HepG2 (cell line): ENCODE measurements around the gene CD80. TPM values are rescaled to one million over a fixed set of nuclear protein-coding genes. Genes with fewer than 3 reads are reported as not detected.

Experiments used
- ATAC-seq: fragments of 200-7000 bp; cut with Tn5 transposase; 3 replicates; pipeline ENCODE4 v1.9.1; 2020; ENCODE audit warnings: mild to moderate bottlenecking, moderate library complexity
- BruUV-seq: library from RNA; stranded (reverse); fragments of 400-500 nt; replicated peaks from 2 replicates; lab custom pipeline; 2021; lab: Mats Ljungman, UMichigan
- CTCF ChIA-PET: fragments of 300-600 bp; formaldehyde crosslinking; extraction: SDS; loops from one replicate; lab custom pipeline; 2021; ENCODE audit warnings: low total read pairs, inconsistent platforms, low intra/inter-chr PET ratio; lab: Yijun Ruan, JAX
- POLR2A ChIA-PET: fragments of 350-600 bp; sonication (Branson Sonifier 250); formaldehyde crosslinking; loops from one replicate; lab custom pipeline; 2020; ENCODE audit warnings: antibody characterized with exemption, inconsistent platforms; lab: Yijun Ruan, JAX
- DNase-seq: peaks from one replicate; pipeline ENCODE4 v3.0.0-alpha.2; 2015; ENCODE audit warnings: low spot score
- FAIRE-seq: peaks from 3 replicates; lab custom pipeline; 2011; peaks lifted over from hg19 to GRCh38; lab: Jason Lieb, UNC
- H2AFZ ChIP-seq: one replicate; pipeline ENCODE4 v1.6.1; 2011; ENCODE audit warnings: low read length, inconsistent platforms
- H3K27ac ChIP-seq: fragments of 300-600 bp; 3 replicates; pipeline ENCODE4 v1.8.0; 2011; ENCODE audit warnings: mixed run types, mild to moderate bottlenecking, mixed read lengths, low read length, inconsistent platforms; ENCODE audit not compliant: insufficient read depth; ENCODE audit errors: extremely low read length
- H3K27me3 ChIP-seq, 2 experiments: fragments of 200-600 bp in 1 of 2; 2 replicates in 1 of 2; 3 replicates in 1 of 2; pipeline versions ENCODE4 v1.6.0 to v1.8.0; 2011; ENCODE audit warnings: low read length in 2 of 2, mild to moderate bottlenecking in 2 of 2, moderate library complexity in 2 of 2, inconsistent platforms in 1 of 2; ENCODE audit not compliant: insufficient read depth in 2 of 2, control insufficient read depth in 1 of 2
- H3K36me3 ChIP-seq, 2 experiments: fragments of 200-600 bp in 1 of 2; replicated peaks in 1 of 2; 2 replicates in 1 of 2; 3 replicates in 1 of 2; pipeline versions ENCODE4 v1.5.1 to v1.8.0; 2011; ENCODE audit warnings: low read length in 2 of 2, inconsistent platforms in 1 of 2; ENCODE audit not compliant: insufficient read depth in 2 of 2, control insufficient read depth in 1 of 2
- H3K4me1 ChIP-seq: 2 replicates; pipeline ENCODE4 v1.5.1; 2012; ENCODE audit warnings: low read length, inconsistent platforms; ENCODE audit not compliant: insufficient read depth
- H3K4me2 ChIP-seq: 2 replicates; pipeline ENCODE4 v1.6.0; 2011; ENCODE audit warnings: low read depth, low read length, inconsistent platforms
- H3K4me3 ChIP-seq, 3 experiments: fragments of 200-600 bp in 1 of 3; sonication (generic), shearing (Covaris generic) in 1 of 3; replicated peaks in 1 of 3; 2 replicates each; pipeline ENCODE4 v1.5.1; 2011 to 2016; ENCODE audit warnings: low read length in 3 of 3, inconsistent platforms in 2 of 3, low read depth in 2 of 3, mild to moderate bottlenecking in 2 of 3, control low read depth in 1 of 3, mixed read lengths in 1 of 3; ENCODE audit not compliant: insufficient read depth in 1 of 3
- H3K79me2 ChIP-seq: one replicate; pipeline ENCODE4 v1.6.1; 2011; ENCODE audit warnings: low read length, inconsistent platforms; ENCODE audit not compliant: insufficient read depth
- H3K9ac ChIP-seq: 2 replicates; pipeline ENCODE4 v1.6.0; 2011; ENCODE audit warnings: mild to moderate bottlenecking, low read depth, low read length, inconsistent platforms; ENCODE audit not compliant: insufficient read depth
- H3K9me3 ChIP-seq: 2 replicates; pipeline ENCODE4 v1.5.1; 2012; ENCODE audit warnings: mild to moderate bottlenecking, low read length
- H4K20me1 ChIP-seq: 2 replicates; pipeline ENCODE4 v1.6.0; 2011; ENCODE audit warnings: inconsistent platforms, mild to moderate bottlenecking, low read length, moderate library complexity; ENCODE audit not compliant: insufficient read depth
- CBX1 ChIP-seq: IDR thresholded peaks from one replicate; pipeline ENCODE4 v1.6.1; 2016; ENCODE audit warnings: antibody characterized with exemption, low read depth
- KDM3A ChIP-seq: IDR thresholded peaks from 2 replicates; pipeline ENCODE4 v1.6.1; 2018; ENCODE audit warnings: low read depth, missing compliant biosample characterization
- MBD4 ChIP-seq: IDR thresholded peaks from 2 replicates; pipeline ENCODE4 v1.6.1; 2012; ENCODE audit warnings: low read length, inconsistent platforms, borderline replicate concordance
- NFKB2 ChIP-seq: sonication (generic); formaldehyde crosslinking; IDR thresholded peaks from 2 replicates; pipeline ENCODE4 v1.4.0; 2020; ENCODE audit warnings: missing genetic modification reagents, borderline replicate concordance
- NR2F1 ChIP-seq, 2 experiments: fragments of 450-650 bp in 1 of 2; formaldehyde crosslinking in 1 of 2; IDR thresholded peaks; 2 replicates each; pipeline versions ENCODE4 v1.5.0 to v1.6.1; 2016 to 2020; ENCODE audit warnings: mild to moderate bottlenecking in 1 of 2, missing compliant biosample characterization in 1 of 2, missing genetic modification reagents in 1 of 2, moderate library complexity in 1 of 2
- RAD21 ChIP-seq: fragments of 450-650 bp; formaldehyde crosslinking; IDR thresholded peaks from 2 replicates; pipeline ENCODE4 v1.5.0; 2020; ENCODE audit warnings: mild to moderate bottlenecking
- SRF ChIP-seq: IDR thresholded peaks from 2 replicates; pipeline ENCODE4 v1.6.1; 2011; ENCODE audit warnings: mild to moderate bottlenecking, low read depth, low read length, moderate library complexity
- SYNCRIP ChIP-seq: fragments of 200-400 bp; formaldehyde crosslinking; IDR thresholded peaks from 2 replicates; pipeline ENCODE4 v1.6.1; 2018; ENCODE audit warnings: mild to moderate bottlenecking, low read depth, low read length; ENCODE audit not compliant: insufficient read depth
- THYN1 ChIP-seq: sonication (generic); formaldehyde crosslinking; IDR thresholded peaks from 2 replicates; pipeline ENCODE4 v1.8.1; 2023; ENCODE audit warnings: low read depth, mild to moderate bottlenecking, moderate library complexity, missing genetic modification reagents, borderline replicate concordance
- TOPORS ChIP-seq: sonication (generic); formaldehyde crosslinking; IDR thresholded peaks from 2 replicates; pipeline ENCODE4 v1.8.0; 2023; ENCODE audit warnings: mild to moderate bottlenecking, missing genetic modification reagents
- ZKSCAN5 ChIP-seq: sonication (generic); formaldehyde crosslinking; IDR thresholded peaks from 2 replicates; pipeline ENCODE4 v1.5.1; 2020; ENCODE audit warnings: mild to moderate bottlenecking, missing genetic modification reagents
- ZMYM2 ChIP-seq: sonication (generic); formaldehyde crosslinking; IDR thresholded peaks from 2 replicates; pipeline ENCODE4 v1.8.0; 2022; ENCODE audit warnings: mild to moderate bottlenecking, missing genetic modification reagents
- ZNF746 ChIP-seq: sonication (generic); formaldehyde crosslinking; IDR thresholded peaks from 2 replicates; pipeline ENCODE4 v1.8.0; 2022; ENCODE audit warnings: mild to moderate bottlenecking, missing genetic modification reagents
- ZNF766 ChIP-seq: sonication (generic); formaldehyde crosslinking; IDR thresholded peaks from 2 replicates; pipeline ENCODE4 v1.5.0; 2020; ENCODE audit warnings: missing genetic modification reagents, borderline replicate concordance
- ZNF788 ChIP-seq: sonication (generic); formaldehyde crosslinking; IDR thresholded peaks from 2 replicates; pipeline ENCODE4 v1.5.0; 2020; ENCODE audit warnings: mild to moderate bottlenecking, missing genetic modification reagents, borderline replicate concordance
- WGBS: methylation state at CpG from one replicate; pipeline ENCODE4 v1.1.6; 2017; ENCODE audit warnings: low lambda C conversion rate; 5-methylcytosine and 5-hydroxymethylcytosine counted together
- in situ Hi-C: cut with HindIII; loops from 2 replicates; pipeline ENCODE4 v1.10.0; 2017; ENCODE audit warnings: low pct_unique_long_range_greater_than_20kb; ENCODE audit not compliant: extremely low pct_ligation_motif_present
- intact Hi-C: fragments of 100-400 bp; cut with micrococcal nuclease; formaldehyde crosslinking; loops from one replicate; pipeline ENCODE4 v1.10.0; 2022; ENCODE audit not compliant: unreplicated experiment
- polyA plus RNA-seq, 8 experiments: library from polyadenylated mRNA; depleted of rRNA in 3 of 8; stranded (reverse) in 7 of 8; unstranded in 1 of 8; fragments of >200 nt; fragmentation: Illumina TruSeq in 4 of 8; extraction: Trizol in 4 of 8; gene quantifications; 2 replicates each; pipeline versions ENCODE4 v1.2.1 to v1.2.3, GENCODE V29; 2011 to 2016; ENCODE audit warnings: low read depth in 4 of 8, missing spikeins in 1 of 8, mixed read lengths in 1 of 8; ENCODE audit not compliant: insufficient read depth in 1 of 8
- total RNA-seq, 5 experiments: library from RNA; depleted of rRNA; stranded (reverse); fragments of >200 nt; fragmentation: Illumina TruSeq; extraction: Trizol; gene quantifications; 2 replicates each; pipeline ENCODE4 v1.2.3, GENCODE V29; 2016; ENCODE audit warnings: low read depth in 1 of 5
- TF ChIP-seq, protein P1 (sequence below): sonication (generic); formaldehyde crosslinking; IDR thresholded peaks from 2 replicates; pipeline ENCODE4 v1.8.0; 2022; ENCODE audit warnings: mild to moderate bottlenecking, missing genetic modification reagents
- TF ChIP-seq, protein P2 (sequence below): sonication (generic); formaldehyde crosslinking; IDR thresholded peaks from 2 replicates; pipeline ENCODE4 v1.9.0; 2022; ENCODE audit warnings: missing genetic modification reagents, mild to moderate bottlenecking, borderline replicate concordance
- TF ChIP-seq, protein P3 (sequence below): sonication (generic); formaldehyde crosslinking; IDR thresholded peaks from 2 replicates; pipeline ENCODE4 v1.5.0; 2020; ENCODE audit warnings: mild to moderate bottlenecking, missing genetic modification reagents
- TF ChIP-seq, protein P4 (sequence below): sonication (generic); formaldehyde crosslinking; conservative IDR thresholded peaks from 2 replicates; pipeline ENCODE4 v1.8.1; 2023; ENCODE audit warnings: missing genetic modification reagents

The CD80 gene
- total and polyA plus RNA-seq, 2 of the 13 experiments (the other 11 are each of a cell fraction or from before 2014, with no cell fraction given): not detected

DNA sequence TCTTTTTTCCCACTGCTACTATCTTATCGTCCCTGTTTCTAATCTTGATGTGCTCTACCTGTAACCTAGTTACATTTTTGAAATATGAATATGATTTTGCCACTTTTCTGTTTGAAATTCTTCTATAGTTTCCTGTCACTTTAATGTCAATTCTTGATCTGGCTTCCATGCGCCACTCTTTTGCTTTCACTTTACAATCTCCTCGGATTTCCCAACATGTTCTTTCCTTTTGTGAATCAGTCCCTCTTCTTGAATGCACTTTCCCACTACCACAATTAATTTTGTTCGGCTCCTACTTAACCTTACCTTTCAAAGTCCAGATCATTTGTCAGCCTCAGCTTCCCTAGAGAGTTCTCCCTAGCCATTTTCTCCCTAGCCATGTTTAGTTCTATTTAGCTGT lies 52.8 kb downstream of the CD80 start:
- intact Hi-C loops (no loop called here), in situ Hi-C loops (no loop called here)
- WGBS: 96% methylated on average over 4 of the region's 4 CpGs
- TF ChIP-seq SRF (no peak), KDM3A (CRISPR knock-in tag) (no peak), ZNF788 (no peak), ZKSCAN5 (CRISPR knock-in tag) (no peak), CBX1 (no peak), ZNF746 (CRISPR knock-in tag) (no peak), THYN1 (CRISPR knock-in tag) (no peak), RAD21 (CRISPR knock-in tag) (no peak), NFKB2 (CRISPR knock-in tag) (no peak), NR2F1 (CRISPR knock-in tag; IDR thresholded peaks at IDR 0.05) (no peak), ZNF766 (CRISPR knock-in tag) (no peak), TOPORS (CRISPR knock-in tag) (no peak), SYNCRIP (no peak), ZMYM2 (CRISPR knock-in tag) (no peak), MBD4 (no peak)
- TF ChIP-seq, protein P1, sequence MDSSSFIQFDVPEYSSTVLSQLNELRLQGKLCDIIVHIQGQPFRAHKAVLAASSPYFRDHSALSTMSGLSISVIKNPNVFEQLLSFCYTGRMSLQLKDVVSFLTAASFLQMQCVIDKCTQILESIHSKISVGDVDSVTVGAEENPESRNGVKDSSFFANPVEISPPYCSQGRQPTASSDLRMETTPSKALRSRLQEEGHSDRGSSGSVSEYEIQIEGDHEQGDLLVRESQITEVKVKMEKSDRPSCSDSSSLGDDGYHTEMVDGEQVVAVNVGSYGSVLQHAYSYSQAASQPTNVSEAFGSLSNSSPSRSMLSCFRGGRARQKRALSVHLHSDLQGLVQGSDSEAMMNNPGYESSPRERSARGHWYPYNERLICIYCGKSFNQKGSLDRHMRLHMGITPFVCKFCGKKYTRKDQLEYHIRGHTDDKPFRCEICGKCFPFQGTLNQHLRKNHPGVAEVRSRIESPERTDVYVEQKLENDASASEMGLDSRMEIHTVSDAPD (CRISPR knock-in tag): no peak
- TF ChIP-seq, protein P2, sequence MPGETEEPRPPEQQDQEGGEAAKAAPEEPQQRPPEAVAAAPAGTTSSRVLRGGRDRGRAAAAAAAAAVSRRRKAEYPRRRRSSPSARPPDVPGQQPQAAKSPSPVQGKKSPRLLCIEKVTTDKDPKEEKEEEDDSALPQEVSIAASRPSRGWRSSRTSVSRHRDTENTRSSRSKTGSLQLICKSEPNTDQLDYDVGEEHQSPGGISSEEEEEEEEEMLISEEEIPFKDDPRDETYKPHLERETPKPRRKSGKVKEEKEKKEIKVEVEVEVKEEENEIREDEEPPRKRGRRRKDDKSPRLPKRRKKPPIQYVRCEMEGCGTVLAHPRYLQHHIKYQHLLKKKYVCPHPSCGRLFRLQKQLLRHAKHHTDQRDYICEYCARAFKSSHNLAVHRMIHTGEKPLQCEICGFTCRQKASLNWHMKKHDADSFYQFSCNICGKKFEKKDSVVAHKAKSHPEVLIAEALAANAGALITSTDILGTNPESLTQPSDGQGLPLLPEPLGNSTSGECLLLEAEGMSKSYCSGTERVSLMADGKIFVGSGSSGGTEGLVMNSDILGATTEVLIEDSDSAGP: no peak
- TF ChIP-seq, protein P3, sequence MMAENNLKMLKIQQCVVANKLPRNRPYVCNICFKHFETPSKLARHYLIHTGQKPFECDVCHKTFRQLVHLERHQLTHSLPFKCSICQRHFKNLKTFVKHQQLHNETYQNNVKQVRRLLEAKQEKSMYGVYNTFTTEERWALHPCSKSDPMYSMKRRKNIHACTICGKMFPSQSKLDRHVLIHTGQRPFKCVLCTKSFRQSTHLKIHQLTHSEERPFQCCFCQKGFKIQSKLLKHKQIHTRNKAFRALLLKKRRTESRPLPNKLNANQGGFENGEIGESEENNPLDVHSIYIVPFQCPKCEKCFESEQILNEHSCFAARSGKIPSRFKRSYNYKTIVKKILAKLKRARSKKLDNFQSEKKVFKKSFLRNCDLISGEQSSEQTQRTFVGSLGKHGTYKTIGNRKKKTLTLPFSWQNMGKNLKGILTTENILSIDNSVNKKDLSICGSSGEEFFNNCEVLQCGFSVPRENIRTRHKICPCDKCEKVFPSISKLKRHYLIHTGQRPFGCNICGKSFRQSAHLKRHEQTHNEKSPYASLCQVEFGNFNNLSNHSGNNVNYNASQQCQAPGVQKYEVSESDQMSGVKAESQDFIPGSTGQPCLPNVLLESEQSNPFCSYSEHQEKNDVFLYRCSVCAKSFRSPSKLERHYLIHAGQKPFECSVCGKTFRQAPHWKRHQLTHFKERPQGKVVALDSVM (CRISPR knock-in tag): no peak
- TF ChIP-seq, protein P4, sequence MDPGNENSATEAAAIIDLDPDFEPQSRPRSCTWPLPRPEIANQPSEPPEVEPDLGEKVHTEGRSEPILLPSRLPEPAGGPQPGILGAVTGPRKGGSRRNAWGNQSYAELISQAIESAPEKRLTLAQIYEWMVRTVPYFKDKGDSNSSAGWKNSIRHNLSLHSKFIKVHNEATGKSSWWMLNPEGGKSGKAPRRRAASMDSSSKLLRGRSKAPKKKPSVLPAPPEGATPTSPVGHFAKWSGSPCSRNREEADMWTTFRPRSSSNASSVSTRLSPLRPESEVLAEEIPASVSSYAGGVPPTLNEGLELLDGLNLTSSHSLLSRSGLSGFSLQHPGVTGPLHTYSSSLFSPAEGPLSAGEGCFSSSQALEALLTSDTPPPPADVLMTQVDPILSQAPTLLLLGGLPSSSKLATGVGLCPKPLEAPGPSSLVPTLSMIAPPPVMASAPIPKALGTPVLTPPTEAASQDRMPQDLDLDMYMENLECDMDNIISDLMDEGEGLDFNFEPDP (CRISPR knock-in tag): no peak
- no peak overlapping the region for H2AFZ ChIP-seq
- ATAC-seq (no peak), FAIRE-seq (no peak), DNase-seq (no peak)
- no peaks in the 10 kb centered on the region for H4K20me1 ChIP-seq
- H3K9me3 ChIP-seq: no peaks in the 10 kb centered on the region
- no peaks in the 10 kb centered on the region for H3K79me2 ChIP-seq
- H3K4me3 ChIP-seq: no peak overlapping the region
- peaks cover 2 to 32% of the 10 kb centered on the region in 2 experiments; a peak in 4 of 5 replicates for H3K36me3 ChIP-seq
- H3K4me1 ChIP-seq: peaks cover 10% of the 10 kb centered on the region
- POLR2A ChIA-PET: interaction anchor here (1.0 kb wide), 1 partner anchor 9 kb away, joined by 3 read pairs; the partner anchor contains the start of gene TIMMDC1
- H3K27ac ChIP-seq: no peak overlapping the region
- CTCF ChIA-PET: no interaction called here
- no peak overlapping the region for H3K4me2 ChIP-seq
- BruUV-seq: no TSS peak
- H3K9ac ChIP-seq: no peak overlapping the region
- no peaks in the 10 kb centered on the region for H3K27me3 ChIP-seq
